HG03442 (cell line): ENCODE data around the gene CYP8B1.

ENCODE experiments used
- ATAC-seq: cut with Tn5 transposase; IDR thresholded peaks from one replicate; pipeline ENCODE4 v1.9.1; 2021; ENCODE audit warnings: mild to moderate bottlenecking, moderate library complexity; ENCODE audit not compliant: unreplicated experiment

CYP8B1 gene

DNA sequence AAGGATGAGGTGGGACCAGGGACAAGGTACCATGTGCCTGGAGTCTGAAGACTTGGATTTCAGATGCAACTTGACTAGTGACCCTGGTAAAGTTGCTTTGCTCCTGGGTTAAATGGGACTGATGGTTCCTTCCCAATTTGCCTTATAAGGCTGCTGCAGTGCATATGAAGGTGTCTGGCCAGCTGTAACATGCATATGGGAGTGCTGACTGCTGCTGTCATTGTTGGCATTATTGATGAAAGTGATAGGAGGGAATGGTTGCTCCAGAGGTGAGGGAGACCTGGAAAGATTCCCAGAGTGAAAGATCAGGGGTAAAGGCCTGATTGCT is 20.5 kb downstream of the CYP8B1 start:
- ATAC-seq: no peak

DNA sequence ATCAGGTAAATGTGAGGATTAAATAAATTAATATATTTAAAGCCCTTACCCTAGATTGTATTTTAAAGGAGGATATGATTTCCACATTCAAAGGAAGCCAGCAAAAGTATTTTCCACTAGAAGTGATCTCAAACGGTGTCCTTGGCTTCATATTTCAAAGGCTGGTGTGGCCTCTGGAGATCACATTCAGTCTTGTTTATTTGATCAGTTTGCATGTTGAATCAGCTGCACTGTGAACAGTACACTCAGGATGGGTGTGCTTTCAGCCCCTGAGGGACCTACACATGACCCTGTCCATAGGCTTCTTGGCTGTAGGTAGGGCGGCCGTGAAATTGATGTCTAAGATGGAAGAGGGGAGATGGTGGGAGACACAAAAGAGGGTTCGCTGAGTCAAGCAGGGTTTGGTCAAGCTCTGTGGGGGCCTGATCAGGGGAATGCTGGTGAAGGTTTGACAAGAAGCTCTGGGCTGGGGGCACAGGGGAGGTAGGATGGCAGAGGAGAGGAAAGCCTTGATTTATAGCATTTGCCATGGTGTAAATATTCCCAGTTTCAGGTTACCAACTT is 21.9 kb downstream of the CYP8B1 start:
- ATAC-seq: no peak

DNA sequence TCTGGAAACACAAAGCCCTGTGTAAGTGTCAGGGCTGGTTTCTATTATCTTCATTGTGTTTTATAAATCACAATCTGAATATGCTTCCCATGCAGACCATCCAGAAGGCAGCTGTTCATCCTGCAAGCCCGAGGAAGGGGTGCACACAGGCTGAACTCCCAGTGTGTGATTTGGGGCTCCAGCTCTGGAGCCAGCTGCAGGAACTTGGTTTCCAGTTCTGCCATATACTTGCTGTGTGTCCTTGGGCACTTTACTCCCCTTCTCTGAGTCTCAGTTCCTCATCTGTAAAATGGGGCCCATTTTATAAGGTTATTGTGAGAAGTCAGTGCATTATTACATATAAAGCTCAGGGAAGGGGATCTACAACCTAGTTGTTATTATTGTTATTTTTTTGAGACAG is 22.6 kb downstream of the CYP8B1 start:
- ATAC-seq: no peak

DNA sequence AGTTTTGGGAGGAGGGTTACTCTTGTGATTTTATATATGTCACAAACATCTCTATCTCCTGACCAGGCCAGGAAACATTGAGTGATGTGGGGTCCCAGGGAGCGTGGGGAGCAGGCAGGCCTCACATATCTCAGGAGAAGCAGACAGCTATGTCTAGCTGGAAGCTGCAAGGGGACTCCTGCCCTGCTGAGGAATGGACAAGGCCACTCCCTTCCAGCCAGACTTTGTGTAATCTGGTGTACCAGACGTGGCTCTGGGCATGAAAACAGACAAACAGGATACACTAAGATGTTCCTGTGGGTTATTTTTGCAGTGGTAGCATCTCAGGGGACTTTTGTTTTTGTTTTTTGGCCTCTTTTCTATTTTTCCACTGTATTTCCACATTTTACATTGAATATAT is 23.2 kb downstream of the CYP8B1 start:
- no peak for ATAC-seq

DNA sequence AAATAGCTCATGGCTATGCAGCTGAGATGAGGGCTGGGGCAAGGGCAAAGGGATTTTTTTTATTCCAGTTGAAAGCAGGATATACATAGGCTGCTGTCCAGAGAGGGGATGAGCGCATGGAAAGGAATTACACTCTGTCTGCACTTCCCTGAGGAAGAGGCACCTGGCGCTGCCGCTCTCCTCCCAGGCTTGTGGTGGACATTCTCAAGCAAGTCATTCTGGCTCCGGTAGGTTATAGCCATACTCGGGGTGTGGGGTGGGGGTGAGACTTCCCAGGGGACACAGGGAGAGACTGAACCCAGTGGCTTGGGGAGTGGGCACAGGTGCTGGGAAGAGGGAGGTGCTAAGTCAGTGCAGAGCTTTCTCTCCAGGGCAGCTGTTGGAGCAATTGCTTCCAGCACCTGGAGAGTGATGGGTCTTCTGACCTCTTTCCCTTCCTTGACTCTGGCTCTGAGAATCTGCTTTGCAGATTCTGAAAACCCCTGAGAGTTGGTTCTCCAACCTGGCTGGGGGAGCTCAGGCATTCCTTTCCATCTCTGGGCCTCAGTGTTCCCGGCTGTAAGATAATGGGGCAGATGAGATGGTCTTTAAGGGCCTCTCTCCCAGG is 24.3 kb downstream of the CYP8B1 start:
- no peak for ATAC-seq

DNA sequence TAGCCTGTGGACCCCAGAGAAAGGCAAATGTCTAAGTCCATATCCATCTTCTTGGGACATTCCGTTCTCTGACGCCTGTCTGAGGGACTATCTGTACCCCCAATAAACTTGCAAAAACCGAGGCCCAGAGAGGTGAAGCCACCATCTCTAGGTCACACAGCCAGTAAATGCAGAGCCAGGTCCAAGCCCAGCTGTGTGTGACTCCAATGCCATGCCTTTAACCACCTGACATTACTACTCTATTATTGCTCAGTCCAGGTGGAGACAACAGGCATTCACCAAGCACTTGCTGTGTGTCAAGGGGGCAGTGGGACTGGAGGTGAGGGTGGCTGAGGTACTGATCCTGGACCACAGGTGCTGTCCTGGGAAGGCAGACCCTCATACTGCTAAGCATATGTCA is 25.4 kb downstream of the CYP8B1 start:
- no peak for ATAC-seq

DNA sequence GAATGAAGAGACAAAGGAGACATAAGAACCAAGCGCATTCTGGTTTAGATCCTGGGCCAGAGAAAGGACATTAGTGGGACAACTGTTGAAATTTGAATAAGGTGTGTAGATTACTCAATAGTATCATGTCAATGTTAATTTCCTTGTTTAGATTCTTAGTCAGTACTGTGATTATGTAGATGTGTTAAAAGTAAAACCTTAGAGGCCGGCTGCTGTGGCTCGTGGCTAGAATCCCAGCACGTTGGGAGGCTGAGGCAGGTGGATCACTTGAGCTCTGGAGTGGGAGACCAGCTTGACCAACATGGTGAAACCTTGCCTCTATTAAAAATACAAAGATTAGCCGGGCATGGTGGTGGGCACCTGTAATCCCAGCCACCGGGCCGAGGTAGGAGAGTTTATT is 26.7 kb downstream of the CYP8B1 start:
- ATAC-seq: no peak

DNA sequence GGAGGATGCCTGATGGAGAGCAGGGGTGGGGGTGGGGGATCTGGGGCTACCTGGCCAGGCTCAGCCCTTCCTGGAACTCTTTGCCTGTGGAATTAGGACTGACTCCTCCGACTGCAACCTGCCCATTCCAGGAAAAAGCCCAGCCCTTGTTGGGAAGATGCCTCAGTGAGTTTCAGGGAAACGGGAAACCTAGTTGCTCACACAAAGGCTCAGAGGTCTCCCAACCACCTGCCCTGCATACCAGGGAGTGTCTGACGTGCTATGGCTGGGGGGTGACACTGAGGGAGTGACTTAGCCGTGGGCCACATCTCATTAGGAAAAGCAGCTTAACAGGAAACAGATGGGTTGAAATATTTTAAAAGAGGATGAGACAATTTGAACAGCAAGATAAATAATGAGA is 27.9 kb downstream of the CYP8B1 start:
- no peak for ATAC-seq

DNA sequence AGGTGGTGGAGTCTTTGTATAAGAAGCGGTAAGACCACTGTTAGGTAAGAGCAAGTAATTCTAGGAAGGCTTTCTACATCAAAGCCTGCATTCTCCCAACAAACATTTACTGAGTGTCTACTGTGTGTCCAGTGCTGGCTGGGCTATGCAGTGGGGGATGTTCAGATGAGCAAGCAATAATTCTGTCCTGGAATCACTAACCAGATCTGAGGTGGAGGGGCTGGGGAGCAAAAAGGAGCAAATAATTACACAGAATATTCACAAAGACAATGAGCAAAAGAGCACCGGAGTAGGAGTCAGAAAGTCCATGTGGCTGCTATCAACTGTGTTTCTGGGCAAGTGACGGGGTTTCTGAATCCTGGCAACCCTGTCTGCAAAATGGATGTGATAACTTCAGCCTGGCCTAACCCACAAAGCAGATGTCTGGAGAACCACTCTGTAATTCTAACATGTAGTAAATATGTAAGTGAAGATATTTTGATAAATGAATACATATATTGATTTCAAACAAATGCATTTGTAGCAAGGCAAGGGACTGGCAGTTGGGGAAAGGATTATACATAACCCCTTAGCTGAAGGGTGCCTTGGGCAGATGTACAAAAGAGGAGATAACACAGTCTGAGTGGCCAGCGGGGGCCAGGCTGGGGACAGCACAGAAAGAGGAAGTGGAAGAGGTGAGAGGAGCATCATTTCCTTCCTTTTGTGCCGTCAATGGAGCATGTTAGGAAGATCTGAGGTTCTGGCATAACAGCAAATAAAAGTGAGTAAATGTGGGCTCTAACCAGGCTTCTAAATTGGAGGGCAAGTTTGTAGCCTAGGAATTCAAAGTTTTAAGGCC is 28.8 kb downstream of the CYP8B1 start:
- no peak for ATAC-seq

DNA sequence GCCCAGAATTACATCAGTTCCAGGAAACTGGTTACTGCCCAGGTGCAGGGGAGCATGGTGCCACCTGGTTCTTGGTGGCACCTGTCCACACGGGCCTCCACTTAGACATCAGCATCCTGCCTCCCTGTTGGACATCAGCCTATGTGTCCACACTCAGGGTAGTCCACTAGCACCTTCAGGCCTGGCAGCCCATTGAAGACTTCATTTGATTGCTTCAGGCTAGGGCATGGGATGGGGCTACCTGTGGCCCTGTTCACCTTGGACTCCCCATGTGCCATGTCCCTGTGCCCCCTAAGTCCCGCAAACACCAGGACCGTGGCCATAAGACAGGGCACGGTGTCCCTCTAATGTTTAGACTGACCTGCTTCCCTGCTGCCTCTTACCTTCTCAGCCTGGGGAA is 30.9 kb downstream of the CYP8B1 start:
- no peak for ATAC-seq

DNA sequence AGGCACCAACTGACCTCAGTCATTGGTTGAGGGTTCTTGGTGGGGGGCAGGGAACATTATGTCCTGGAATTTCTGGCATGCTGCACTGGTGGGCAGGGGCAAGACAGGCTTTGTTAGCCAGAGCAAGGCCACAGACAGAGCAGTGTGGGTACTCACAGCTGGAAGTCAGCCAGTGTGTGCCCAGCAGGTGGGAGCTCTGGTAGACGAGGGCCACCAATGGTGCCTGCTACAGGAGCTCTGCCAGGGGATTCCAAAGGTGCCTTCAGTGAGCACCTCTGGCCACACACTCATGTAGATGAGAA is 31.3 kb downstream of the CYP8B1 start:
- ATAC-seq: no peak

DNA sequence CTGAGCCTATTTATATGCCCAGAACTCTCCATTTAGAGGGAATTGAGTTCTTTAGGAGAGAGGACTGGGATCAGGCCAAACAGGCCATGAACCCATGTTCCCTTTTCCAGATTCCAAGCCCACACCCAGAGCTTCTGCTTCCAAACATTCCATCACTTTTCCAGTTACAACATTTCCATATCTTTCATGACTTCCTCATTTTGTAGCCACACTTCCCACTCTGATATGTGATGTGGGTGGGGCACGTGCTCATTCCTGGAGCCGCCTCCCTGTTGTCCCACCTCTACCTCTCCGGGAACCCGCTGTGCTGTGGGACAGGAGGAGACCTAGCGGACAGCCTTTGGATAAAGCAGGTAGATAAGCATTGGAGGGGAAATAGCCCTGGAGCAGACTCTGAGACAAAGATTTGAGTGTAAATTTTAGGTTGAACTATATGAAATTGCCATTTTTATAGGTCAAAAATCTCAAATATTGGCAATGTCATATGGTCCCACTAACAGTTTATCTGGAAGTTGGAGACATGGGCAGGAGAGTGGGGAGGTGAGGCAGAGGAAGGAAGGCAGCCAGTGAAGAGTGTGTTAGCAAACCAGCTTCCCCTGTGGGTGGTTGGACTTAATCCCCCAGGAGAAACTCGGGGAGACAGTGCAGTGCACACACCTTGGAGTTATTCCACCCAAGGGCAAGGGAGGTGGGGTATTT is 31.8 kb downstream of the CYP8B1 start:
- ATAC-seq: no peak

DNA sequence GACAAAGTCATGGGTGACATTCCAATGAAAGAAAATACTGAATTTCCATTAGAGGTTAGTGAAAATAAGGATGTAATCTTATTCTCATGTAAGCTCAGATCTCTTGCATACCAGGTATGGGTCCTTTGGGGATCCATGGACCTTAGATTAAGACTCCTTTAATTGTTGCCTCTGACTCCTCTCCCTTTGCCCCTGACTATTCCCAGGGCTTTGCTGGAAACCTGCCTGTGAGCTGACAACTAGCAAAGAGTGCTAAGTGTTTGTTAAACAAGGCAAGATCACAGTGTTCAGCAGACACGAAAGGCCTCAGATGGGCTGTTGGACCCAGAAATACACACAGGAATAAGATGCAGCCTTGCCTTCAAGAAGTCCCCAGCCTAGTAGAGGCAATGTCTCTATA is 34.3 kb downstream of the CYP8B1 start:
- ATAC-seq: no peak

DNA sequence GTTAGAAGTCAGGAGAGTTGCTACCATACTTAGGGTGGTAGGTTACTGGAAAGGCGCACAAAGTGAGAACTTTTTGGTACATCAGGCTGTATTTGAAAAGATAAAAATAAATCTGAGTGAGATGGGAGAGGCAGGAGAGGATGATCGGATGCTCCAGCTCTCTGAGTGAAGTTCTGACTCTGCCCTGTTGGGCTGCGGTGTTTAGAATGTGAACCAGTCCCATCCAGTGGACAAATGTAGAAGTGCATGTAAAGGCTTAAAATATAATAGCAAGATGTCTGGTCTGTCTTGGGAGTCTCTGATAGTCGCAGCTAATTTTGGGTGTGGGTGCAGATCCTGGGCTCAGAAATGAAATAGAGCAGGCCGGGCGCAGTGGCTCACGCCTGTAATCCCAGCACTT is 36.1 kb downstream of the CYP8B1 start:
- ATAC-seq: peak; percentile 90

DNA sequence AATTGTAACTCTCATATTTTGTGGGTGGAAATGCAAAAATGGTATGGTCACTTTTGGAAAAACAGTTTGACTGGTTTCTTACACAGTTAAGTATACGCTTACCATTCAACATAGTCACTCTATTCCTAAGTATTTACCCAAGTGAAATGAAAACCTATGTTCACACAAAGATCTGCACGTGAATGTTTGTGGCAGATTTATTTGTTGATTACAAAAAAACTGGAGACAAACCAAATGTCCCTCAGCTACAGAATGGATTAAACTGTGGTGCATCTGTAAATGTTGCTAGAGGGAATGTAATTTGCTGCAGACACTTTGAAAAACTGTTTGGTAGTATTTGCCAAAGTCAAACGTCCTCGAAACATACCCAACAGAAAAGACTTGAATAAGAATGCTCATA is 37.1 kb downstream of the CYP8B1 start:
- no peak for ATAC-seq

DNA sequence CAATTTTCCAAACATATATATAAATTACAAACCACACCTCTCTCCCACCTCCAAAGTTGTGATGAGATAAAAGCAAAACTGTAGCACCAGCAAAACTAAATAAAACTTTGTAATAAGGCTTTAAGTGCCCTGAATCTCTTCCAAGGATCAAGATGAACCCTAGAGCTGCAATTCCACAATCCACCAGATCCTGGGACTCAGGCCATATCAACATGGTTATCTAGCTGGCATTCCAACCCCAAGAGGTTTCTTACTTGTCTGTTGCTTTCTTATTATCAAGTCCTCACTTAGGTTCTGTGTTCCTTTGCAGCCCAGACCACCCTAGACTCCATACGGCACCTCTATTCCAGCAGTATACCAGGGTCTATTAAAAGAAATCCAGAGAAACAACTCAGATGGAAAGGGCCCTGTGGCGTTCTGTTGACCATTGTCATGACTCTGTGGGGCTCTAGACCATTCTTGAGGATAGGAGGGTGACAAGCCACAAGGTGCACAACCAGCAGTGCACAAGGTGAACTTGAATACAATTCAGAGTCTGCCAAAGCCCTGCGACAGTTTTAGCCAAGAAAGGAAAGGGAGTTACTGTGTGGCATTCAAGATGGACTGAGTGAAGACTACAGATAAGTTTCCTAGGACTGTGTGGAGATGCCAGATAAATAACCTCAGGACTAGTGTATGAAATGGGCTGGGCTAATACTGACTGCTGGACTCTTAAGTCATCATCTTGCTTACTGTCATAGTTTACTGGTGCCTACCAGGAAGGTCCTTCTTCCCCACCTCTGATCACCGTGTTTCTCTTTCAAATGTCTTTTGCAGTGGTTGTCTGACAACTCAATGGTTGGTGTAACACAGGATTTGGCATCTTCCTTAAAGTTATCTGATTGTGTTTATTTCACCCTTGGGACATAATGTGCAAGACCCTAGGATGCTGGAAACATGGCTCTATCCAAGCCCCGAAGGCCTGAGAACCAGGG is 39.2 kb downstream of the CYP8B1 start:
- ATAC-seq: no peak

DNA sequence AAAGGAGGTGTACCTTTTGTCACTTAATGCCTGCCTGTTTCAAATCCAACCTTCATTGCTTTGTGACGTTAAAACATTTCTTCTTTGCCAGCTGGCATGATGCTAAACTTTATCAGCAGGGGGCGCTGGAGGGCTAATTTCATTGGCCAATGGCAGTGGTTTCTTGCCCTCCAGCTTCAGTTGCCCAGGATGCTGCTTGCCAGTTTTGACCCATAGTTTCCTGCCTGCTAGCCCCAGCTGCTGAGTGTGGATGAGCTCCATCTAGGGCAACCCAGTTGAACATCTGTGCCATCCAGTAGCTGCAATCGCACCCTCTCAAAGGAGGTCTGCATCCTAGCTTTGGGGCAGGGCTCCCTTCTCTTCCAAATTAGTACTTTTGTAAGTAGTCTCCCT is 44.4 kb downstream of the CYP8B1 start:
- peak; percentile 58 for ATAC-seq

DNA sequence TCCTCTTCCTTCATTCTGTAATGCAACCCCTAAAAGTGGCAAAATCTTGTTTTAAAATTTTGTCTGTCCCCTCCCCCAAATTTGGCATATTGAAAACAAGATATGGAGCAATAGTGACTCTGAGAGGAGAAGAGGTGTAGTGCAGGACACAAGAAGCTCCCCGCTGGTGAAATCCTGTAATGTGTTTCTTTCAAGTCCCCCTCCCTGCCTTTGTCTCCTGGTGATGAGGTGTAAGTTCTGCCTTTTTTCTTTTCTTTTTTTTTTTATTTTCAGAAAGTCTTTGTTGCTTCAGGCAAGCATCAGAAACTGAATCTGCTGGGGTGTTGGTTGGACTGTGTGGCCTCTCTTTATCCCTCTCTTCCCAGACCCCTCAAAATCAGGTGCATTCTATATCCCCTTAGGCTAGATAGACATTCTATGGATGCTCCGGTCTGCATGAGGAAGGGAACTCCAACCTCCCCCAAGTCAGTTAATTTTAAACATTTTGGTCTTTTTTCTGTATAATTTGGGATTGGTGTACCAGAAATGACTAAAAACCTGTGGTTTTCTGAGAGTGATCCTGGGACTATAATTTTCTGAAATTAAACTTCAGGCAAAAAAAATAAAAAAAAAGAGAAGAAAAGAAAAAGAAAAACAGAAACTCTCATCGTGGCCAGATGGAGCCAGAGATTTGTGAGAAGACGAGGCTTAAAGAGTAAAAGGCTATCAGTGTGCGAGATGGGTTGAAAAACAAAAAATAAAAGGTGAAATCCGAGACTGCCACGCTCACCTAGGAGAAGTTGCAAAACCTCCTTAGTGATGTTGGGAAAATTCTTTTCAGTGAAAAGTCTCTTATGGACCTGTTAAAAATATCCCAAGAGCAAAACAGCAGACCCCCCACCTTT is 45.0 kb downstream of the CYP8B1 start:
- ATAC-seq: no peak

DNA sequence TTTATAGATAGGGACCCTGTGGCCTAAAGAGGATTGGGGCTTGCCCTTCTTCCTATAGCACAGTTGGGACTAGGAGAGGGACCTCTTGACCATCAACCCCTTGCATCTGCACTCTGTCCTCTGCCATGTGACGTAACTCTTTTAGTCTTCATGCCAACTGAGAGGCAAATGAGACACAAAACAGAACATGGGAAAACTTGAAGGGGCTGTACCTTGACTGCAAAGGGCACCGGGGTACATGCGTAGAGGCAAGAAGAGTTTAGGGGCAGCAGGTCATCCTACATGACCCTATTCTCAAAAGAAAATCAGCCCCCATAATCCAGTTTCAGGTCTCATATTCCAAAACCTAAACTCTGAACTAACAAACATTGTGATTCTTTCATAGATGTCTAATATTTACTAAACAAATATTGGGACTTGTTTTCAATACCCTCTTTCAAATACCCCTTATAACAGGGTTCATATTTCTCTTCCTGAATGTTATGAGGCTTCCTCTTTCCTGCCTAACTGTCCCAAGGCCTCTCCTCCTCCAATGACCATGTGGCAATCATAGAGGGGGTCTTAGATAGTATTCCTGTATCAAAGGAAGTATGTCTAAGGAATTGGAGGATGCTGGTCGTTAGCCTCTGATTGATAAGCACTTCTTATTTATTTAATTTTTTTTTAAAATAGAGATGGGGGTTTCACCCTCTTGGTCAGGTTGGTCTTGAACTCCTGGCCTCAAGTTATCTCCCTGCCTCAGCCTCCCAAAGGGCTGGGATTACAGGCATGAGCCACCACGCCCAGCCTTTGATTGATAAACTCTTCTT is 45.8 kb downstream of the CYP8B1 start:
- ATAC-seq: no peak
